ENCODE results near the gene LDLRAD3.

DNA sequence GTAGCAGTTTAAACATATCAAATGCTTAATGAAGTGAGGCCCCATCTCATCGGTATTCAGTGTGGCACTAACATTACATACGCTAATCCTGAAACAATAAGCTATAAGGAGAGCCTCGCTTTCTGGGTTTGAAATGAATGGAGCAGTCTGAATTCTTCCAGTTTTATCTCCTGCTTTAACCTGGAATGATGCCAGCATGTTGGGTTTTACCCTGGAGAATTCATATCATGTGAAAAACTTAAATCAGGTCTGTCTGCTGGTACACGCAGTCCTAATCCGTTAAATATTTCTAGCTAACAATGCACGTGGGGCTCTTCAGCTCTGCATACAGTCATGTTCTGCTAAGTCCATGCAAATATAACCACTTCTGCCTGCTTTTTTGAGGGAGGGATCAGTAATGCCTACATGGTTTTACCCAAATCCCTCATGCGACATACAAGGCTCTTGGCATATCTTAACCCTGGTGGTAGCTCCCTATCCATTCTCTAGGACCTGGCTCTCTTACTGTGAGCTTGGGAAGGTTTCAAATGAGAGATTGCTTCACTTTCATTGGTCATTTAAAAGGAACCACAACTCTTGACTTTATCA lies 252.6 kb downstream of the LDLRAD3 start:
- TF ChIP-seq CEBPB (IDR thresholded peaks at IDR 0.05) (no peak), ZBTB7A (IDR thresholded peaks at IDR 0.05; ENCODE audit: low read depth) (no peak), TAF1 (IDR thresholded peaks at IDR 0.05; ENCODE audit: low read depth) (no peak)
- TF ChIP-seq, protein P1, sequence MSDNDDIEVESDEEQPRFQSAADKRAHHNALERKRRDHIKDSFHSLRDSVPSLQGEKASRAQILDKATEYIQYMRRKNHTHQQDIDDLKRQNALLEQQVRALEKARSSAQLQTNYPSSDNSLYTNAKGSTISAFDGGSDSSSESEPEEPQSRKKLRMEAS (IDR thresholded peaks at IDR 0.05) = no peak
